Panc1 (cell line): ENCODE data around the gene RPS28.

Experiments
- CTCF ChIP-seq: fragments of 450-650 bp; IDR thresholded peaks from 2 replicates; pipeline ENCODE4 v1.5.1; 2017; ENCODE audit warnings: mild to moderate bottlenecking
- POLR2AphosphoS5 ChIP-seq: IDR thresholded peaks from 2 replicates; pipeline ENCODE4 v1.6.1; 2012; ENCODE audit warnings: mild to moderate bottlenecking, low read depth, low read length, moderate library complexity
- REST ChIP-seq, 2 experiments: IDR thresholded peaks; 2 replicates each; pipeline ENCODE4 v1.6.1; 2011 to 2012; ENCODE audit warnings: low read depth in 2 of 2, control low read depth in 1 of 2, low read length in 1 of 2, mild to moderate bottlenecking in 1 of 2, moderate library complexity in 1 of 2; ENCODE audit not compliant: insufficient read depth in 1 of 2
- SIN3A ChIP-seq: IDR thresholded peaks from 2 replicates; pipeline ENCODE4 v1.6.1; 2012; ENCODE audit warnings: low read depth, mild to moderate bottlenecking, low read length, moderate library complexity, borderline replicate concordance; ENCODE audit not compliant: insufficient read depth
- TCF7L2 ChIP-seq: IDR thresholded peaks from 2 replicates; pipeline ENCODE4 v1.6.1; 2011; ENCODE audit warnings: mild to moderate bottlenecking, low read depth, low read length, inconsistent platforms

GRCh38 chr19:8334458-8335342, 13.4 kb downstream of the RPS28 start:
- no peak for TF ChIP-seq CTCF
- no peak for TF ChIP-seq POLR2AphosphoS5
- no peak for TF ChIP-seq SIN3A
- TF ChIP-seq REST (IDR thresholded peaks at IDR 0.05; ENCODE audit: insufficient read depth in 1 of 2, low read depth in 2 of 2, low read length in 1 of 2), result no peak
- no peak for TF ChIP-seq TCF7L2
